HG03039 (cell line): ENCODE data around the gene AKT1S1.

Experiments
- ATAC-seq: cut with Tn5 transposase; IDR thresholded peaks from one replicate; pipeline ENCODE4 v1.9.1; 2021; ENCODE audit warnings: mild to moderate bottlenecking, moderate library complexity; ENCODE audit not compliant: unreplicated experiment

AKT1S1 gene

GRCh38 chr19:49855676-49856573, 21.2 kb downstream of the AKT1S1 start:
- no peak for ATAC-seq

GRCh38 chr19:49855277-49855675, 21.9 kb downstream of the AKT1S1 start:
- no peak for ATAC-seq

DNA sequence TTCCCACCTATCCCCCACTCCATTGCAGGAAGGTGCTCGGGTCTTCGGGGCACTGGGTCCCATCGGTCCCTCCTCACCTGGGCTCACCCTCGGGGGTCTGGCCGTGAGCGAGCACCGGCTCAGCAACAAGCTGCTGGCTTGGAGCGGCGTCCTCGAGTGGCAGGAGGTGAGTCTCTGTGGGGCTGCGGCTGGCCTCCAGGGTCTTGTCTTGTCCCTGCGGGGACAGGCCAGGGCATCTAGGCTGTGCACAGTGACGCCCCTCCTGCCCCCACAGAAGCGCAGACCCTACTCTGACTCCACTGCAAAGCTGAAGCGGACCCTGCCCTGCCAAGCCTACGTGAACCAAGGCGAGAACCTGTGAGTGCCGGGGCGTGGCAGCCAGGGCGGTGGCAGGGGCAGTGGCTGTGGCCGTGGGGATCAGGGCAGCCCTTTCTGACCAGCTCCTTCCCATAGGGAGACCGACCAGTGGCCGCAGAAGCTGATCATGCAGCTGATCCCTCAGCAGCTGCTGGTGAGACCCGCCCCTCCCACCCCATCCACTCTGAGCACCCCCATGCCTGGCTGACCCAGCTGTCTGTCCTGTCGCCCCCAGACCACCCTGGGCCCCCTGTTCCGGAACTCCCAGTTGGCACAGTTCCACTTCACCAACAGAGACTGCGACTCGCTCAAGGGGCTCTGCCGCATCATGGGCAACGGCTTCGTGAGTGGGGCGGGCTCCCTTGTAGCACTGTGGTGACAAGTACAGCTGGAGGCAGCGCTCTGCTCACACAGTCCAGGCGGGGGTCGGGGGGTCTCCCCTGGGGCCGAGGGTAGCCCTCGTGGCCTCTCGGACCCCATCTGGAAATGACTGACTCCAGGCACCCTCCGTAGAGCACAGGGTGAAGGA, 22.5 kb downstream of the AKT1S1 start:
- ATAC-seq = no peak

- no peak for ATAC-seq
Observed at GRCh38 chr19:49853852-49854377, 23.2 kb downstream of the AKT1S1 start.

- ATAC-seq = no peak
Observed at GRCh38 chr19:49852631-49853126, 24.5 kb downstream of the AKT1S1 start.

DNA sequence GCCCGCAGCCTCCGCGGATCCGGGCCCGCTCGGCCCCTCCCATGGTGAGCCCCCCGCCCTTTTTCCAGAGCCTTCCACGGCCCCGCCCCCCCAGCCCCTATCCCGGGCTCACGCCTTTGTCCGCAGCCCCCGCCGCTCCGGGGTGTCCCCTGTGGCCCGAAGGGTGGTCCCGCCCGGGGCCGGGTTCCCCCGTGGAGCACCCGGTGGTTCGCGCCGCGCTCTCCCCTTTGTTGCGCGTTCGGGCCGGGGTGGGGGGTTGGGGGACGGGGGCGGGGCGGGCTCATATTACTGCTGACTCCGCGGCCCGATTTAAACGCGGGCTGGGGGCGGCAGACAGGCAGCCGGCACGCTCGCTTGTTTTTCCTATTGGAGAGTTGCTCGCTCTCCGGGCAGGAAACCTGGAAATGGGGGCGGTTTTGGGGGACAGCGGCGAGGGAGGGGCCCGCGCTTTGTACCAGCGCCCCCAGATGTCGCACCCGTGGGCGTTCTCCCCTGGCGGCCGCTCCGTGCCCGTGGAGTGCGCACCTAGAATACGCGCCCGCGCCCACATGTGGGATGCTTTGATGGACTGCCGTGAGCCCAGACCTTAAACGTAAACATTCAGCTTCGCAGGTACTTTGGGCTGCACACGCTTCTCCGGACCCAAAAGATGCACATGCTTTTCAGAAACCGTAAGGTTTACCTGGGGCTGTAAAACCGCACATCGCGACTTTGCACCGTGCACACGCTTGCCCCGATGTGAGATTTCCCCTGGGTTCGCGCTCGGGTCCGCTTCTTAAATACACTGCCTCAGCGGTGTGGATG, 25.5 kb downstream of the AKT1S1 start:
- ATAC-seq = peak; percentile 7

GRCh38 chr19:49850487-49851342, 26.4 kb downstream of the AKT1S1 start, which contains the start of gene PTOV1:
Gene PTOV1 (plus strand): TSS chr19:49851159.
- peak; percentile 65 for ATAC-seq

DNA sequence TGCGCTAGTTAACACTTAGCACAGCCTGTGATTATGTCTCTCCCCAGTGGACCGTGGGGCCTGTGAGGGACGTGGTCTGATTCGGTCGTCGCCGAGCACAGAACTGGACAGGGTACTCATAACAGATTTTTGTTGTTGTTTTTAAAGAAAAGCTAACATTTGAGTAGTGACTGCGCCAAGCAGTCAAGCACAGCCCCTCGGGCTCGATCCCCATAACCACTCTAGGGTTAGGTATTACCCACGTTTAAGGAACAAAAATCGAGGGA, 27.0 kb downstream of the AKT1S1 start:
- ATAC-seq = no peak

- no peak for ATAC-seq
Observed at GRCh38 chr19:49849433-49850220, 27.5 kb downstream of the AKT1S1 start.

GRCh38 chr19:49848938-49849337, 28.2 kb downstream of the AKT1S1 start:
- no peak for ATAC-seq

GRCh38 chr19:49847731-49848696, 29.1 kb downstream of the AKT1S1 start:
- ATAC-seq = no peak

GRCh38 chr19:49846408-49846807, 30.7 kb downstream of the AKT1S1 start:
- ATAC-seq = no peak

- ATAC-seq = no peak
Observed at GRCh38 chr19:49845414-49845813, 31.7 kb downstream of the AKT1S1 start.

GRCh38 chr19:49844138-49845095, 32.7 kb downstream of the AKT1S1 start:
- no peak for ATAC-seq

- no peak for ATAC-seq
Observed at GRCh38 chr19:49843265-49843664, 33.9 kb downstream of the AKT1S1 start.

DNA sequence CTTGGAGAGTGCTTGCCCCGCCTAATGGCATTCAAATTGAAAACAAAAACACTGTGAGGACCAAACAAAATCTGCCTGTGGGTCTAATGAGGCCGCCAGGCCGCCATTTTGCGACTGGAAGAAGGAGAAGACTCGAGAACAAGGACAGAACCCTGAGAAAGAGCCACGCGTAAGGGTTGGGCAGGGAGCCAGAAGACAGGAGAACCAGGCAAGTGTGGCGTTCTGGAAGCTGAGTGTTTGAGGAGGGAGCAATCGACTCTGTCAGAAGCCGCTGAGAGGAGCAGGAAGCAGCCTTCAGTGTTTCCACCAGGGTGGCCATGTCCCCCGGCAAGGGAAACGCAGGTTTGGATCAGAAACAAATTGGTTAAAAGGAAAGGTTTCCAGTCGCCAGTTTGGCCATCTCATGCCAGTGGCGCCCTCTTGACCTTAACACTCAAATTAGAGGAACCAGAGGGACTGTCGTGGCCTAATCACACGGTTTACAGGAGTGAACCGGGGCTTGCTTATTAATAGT, 36.4 kb downstream of the AKT1S1 start:
- ATAC-seq = no peak
